NCI-H146 (cell line): Measurements from ENCODE around the gene HDHD5.

ENCODE experiments used
- DNase-seq: peaks from one replicate; lab custom pipeline; 2025; lab: John Stamatoyannopoulos, UW

Gene HDHD5

DNA sequence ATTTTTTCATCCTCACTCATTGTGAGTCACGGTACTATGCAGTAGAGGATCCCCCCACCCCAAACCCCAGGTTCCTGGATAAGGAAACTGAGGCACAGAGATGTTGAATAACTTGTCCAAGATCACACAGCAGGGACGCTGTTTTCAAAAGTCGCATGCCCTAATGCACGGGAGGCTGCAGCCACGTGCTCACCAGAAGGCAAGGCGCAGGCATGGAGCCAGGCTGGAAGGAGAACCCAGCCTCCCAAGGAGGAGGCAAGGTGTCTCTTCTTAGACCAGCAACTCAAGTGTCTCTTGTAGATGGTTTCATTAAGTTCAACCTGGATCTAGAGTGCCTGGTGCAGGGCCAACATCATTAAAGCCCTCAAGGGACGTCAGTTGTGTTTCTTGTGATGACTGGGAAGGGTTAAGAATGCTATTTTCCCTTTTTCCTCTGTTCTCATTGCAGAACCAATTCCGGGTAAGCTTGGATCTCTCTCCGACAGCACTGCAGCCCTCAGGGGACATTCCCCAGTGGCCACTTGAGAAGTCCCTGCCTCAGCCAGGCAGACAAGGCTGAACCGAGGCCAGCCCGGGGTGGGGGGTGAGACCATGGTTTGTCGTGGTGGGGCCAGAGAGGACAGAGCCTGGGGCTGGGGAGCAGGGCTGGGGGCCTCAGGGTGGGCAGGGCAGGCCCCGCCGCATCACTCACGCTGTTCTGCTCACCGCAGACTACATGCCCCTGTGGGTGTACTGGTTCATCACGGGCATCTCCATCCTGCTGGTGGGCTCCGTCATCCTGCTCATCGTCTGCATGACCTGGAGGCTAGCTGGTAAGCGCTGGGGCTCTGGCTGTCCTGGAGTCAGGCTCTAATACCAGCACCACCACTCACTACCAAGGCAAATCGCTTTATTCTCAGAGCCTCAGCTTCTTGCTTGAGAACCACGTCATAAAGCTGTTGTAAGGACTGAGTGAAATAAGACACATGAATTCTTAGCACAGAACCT is 53.6 kb downstream of the HDHD5 start:
- no peak for DNase-seq

DNA sequence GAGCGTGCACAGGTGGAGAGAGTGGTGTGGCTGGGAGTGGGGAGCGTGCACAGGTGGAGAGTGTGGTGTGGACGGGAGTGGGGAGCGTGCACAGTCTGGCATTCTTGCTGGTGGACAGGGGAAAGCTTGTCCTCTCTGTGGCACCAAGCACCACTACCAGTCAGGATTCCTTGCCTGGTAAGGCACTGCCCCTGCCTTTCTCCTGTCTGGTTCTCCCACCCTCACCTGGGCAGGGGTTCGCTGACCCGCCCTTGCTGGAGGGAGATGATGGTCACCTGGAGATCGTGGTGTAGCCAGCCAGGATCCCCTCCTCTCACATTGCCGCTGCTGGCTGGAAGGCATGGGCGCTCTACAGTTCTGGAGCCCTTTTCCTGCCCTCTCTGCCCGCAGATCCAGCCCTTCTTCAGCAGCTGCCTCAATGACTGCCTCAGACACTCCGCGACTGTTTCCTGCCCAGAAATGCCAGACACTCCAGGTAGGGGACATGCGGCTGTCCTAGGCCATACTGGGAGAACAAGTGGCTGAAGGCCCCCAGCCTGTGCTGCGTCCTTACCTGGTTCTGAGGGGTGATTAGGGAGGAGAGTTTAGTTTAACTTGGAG is 54.6 kb downstream of the HDHD5 start:
- no peak for DNase-seq

DNA sequence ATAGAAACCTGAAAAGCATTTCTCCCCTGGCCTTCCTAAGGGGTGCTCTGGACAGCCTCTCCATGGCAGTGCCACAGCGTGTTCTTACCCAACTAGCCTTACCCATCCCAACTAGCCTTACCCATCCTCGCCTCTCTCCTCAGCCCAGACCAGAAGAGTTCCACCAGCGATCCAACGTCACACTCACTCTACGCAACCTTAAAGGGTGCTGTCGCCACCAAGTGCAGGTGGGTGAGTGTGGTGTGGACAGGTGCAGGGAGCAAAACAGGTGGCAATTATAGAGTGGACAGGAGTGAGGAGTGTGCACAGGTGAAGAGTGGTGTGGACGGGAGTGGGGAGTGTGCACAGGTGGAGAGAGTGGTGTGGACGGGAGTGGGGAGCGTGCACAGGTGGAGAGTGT is 55.7 kb downstream of the HDHD5 start:
- DNase-seq = no peak

DNA sequence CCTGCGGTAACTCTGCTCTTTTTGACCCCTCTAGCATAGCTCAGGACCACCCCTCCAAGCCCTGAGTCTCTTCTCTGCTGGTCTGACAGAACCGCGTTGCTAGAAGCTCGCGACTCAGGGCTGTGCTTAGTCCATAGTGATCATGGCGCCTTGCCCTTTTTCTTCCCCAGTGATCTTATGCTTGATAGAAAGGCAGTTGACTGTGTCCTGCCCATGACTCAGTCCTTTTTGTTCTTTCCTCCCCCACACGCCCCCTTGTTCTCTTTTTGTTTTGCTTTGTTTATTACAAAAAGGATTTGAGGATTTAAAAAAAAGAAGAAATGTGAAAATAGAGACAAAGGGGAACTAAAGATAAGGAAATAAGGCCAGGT is 56.8 kb downstream of the HDHD5 start:
- DNase-seq = no peak

DNA sequence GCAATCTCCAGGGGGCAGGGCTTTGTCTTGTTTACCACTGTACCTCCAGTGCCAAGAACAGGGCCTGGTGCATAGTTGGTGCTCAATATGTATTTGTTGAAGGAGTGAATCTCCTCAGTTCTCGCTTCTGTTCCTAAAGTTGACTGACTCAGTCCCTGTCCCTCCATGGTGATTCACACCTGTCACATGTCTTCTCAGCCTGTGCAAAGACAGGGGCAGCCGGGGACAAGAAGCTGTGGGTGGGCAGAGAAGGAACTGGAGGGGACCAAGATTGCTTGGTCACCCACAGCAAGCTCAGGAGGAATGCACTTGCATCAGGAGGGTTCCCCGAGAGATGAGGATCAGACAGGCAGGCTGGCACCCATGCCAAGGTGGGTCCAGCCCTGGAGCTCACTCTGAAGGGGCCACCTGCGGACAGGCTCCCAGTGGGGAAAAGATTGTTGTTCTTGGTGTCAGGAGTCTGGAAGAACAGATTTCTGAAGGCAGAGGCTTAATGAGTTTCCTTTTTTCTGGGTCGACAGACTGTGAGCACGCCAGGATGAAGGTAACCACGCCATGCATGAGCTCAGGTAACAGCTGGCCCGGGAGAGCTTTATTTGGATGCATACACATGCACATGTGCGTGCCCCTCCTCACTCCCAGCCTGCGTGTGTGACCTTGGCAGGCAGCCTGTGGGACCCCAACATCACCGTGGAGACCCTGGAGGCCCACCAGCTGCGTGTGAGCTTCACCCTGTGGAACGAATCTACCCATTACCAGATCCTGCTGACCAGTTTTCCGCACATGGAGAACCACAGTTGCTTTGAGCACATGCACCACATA is 57.4 kb downstream of the HDHD5 start:
- DNase-seq = no peak

DNA sequence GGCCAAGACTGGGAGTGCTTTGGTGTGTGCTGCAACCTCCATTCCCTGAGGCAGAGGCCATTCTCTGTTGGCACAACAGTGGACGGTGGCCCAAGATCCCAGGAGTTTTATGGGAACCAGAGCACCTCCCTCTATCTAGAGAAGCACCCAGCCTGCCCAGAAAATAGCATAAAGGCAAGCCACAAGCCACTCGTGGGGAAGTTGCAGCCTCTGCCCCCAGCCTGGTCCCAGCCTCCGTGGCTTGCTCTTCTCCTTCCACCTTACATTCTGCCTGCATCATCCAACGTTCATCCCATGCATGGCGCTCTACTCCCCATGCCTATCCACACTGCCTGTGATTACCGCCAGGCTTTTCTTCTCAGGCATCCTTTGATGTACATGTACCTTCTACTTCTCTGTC is 58.5 kb downstream of the HDHD5 start:
- no peak for DNase-seq

DNA sequence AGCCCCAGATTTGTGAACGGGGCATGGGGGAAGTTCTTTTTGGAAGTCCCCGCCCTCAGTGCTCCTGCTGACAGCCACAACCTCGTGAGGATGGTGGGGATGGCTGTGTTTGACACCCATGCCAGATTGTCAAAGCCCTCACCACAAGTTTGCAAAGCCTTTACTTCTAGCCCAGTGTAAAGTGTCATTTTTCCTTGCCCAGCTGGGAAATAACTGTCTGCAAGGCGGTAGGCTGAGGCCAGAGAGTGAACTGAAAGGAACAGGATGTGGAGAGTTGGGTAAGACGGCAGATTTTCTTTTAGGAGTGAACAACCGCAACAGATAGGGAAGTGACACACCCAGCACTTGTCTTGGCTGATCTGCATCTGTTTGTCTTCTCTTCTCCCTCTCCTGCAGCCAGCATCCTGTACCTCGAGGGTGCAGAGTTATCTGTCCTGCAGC is 60.7 kb downstream of the HDHD5 start:
- no peak for DNase-seq

DNA sequence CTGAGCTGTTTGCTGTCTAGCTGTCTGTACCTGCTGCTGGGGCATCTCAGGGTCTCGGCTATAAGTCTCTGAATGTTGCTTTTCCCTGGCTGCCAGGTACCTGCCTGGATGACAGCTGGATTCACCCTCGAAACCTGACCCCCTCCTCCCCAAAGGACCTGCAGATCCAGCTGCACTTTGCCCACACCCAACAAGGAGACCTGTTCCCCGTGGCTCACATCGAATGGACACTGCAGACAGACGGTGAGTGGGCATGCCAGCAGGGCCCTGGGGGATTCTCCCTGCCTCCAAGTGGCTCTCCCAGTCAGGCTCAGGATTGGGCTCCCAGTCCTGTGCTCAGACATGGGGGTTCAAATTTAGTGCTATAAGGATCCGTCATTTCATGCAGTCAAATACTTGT is 61.4 kb downstream of the HDHD5 start:
- no peak for DNase-seq

DNA sequence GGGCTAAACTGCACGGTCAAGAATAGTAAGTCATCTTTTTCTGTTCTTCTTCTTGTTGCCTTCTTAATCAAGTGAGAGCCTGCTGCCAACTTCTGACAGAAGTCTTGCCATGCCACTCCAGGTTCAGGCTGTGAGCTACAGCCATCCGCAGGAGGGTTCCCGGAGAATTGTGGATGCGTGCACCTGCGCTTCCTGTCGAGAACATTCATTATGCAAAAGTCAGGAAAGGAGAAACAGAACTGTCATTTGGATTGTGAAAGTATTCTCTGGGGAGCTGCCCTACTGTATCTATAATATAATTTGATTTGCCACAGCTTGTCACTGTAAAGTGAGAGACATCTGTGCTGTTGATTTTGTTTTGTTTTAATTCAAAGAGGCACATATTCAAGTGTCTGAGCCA is 62.0 kb downstream of the HDHD5 start:
- no peak for DNase-seq

DNA sequence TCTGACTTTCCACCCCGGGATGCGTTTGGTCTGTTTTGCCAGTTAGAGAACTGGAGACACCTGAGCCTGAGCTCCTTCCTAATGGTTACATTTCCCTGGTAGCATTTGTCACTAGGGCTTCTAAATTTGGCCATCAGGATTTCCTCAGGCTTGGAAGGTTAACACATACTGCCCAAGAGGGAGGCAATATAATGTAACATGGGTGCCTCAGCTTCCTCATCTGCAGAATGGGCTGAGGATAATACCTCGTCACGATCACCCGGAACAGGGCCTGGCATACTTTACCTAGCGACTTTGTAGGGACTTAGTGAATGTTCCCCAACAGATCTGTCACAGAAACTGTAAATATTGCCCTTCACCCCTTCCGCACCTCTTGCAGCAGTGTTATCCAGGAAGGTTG is 63.0 kb downstream of the HDHD5 start:
- DNase-seq = no peak

DNA sequence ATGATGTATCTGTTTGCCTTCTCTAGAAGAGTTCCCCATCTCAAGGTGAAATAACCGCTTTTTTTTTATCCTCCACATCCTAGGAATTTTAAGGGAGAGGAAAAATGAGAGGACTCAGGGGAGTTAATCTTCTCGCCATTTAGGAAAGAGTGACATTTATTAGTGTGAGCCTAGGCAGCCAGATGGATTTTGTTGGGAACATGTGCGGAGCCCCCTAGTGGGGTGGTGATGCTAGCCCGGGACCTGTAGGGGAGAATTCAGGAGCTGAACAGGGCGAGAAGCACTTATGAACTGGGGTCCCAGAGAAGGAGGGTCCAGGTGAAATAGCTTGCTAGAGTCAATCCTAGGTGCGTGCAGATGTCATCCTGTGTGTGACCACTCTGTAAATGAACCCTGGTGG is 63.5 kb downstream of the HDHD5 start:
- no peak for DNase-seq

DNA sequence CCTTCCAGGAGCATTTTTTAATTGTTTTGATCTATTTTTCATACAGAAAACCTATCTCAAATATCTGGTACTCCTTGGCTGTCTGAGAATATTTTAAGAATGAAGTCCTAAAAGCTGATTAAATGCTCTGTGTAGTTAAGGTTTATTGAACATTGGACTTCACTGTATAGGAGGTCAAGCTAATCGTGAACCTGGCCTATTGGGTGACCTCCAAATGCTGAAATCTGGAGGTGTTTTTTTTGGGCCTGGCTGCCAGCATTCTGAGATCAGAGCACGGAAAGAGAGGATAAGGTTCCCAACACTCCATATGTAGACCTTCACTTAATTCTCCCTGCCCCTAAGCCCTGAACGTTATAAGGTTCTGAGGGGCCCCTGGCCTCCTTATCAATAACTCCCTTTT is 66.0 kb downstream of the HDHD5 start:
- no peak for DNase-seq

DNA sequence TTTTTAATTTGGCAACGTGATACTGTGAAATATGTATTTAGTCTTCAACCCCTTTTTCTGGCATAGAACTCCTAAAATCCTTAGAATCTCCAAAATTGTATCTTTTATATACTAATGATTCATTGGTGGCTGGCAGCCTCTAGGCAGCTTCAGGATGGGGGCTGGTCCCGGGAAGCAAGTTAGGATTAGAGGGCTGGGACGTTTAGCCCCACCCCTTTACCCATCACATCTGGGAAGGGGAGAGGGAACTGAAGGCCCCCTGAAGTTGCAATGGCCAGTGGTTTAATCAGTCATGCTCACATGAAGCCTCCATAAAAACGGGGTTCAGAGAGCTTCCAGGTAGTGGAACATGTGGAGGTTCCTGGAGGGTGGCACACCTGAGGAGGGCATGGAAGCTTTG is 67.2 kb downstream of the HDHD5 start:
- DNase-seq = no peak

DNA sequence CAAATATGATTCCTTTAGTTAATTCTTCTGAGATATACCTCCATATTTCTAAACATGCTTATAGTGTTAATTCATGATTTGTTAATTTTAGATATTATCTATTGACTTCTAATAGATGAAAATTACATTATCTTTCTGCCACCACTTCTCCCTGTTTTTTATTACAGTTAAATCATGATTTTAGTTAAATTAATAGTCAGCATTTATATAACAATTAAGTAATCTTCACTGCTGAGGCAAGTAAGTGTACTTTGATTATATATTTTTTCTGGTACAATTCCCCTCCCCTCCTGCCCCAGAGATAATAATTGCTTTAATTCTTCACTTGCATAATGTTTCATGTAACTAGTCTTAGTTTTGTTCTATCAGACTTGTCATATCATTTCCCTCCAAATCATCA is 68.5 kb downstream of the HDHD5 start:
- DNase-seq = no peak
